Vagina (tissue), 2 donors: ENCODE data around the gene AKAP6.

ENCODE experiments used
- CTCF ChIP-seq, 3 experiments: fragments of 450-650 bp in 2 of 3; fragments of 200-600 bp in 1 of 3; sonication (generic) in 1 of 3; IDR thresholded peaks; one replicate each; pipeline ENCODE4 v1.5.1; 2017 to 2019; ENCODE audit warnings: antibody characterized with exemption in 3 of 3, mild to moderate bottlenecking in 2 of 3, moderate library complexity in 2 of 3
- POLR2A ChIP-seq, 2 donors: fragments of 450-650 bp; IDR thresholded peaks; one replicate each; pipeline ENCODE4 v1.6.1; 2017; ENCODE audit warnings: antibody characterized with exemption in 2 of 2, mild to moderate bottlenecking in 2 of 2, moderate library complexity in 2 of 2
- POLR2AphosphoS5 ChIP-seq, 2 donors: sonication (generic); formaldehyde crosslinking; IDR thresholded peaks; one replicate each; pipeline ENCODE4 v1.9.0; 2017; ENCODE audit warnings: antibody characterized with exemption in 2 of 2, mild to moderate bottlenecking in 2 of 2, low read depth in 1 of 2; ENCODE audit not compliant: insufficient read depth in 1 of 2

DNA sequence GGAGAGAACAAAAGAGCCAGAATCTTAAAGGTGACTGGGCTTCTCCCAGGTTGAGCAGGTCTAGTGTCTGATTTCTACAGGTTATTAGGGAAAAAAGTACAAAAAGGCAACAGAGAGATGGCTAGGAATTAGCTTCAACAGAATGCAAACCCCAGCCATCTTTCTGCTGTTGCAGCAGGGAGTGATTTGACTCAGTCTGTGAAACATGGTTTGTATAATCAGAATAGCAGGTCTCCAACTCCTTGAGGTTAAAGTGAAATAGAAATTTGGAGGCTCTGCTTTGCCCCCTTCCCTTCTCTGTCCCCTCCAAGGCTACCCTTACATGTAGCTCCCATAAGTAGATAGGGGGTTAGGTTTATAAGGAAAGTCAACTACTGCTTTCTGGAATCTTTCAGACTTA lies 105.8 kb downstream of the AKAP6 start:
- TF ChIP-seq CTCF (IDR thresholded peaks at IDR 0.05), result no peak
- TF ChIP-seq POLR2AphosphoS5 (IDR thresholded peaks at IDR 0.05; ENCODE audit: insufficient read depth in 1 of 2, low read depth in 1 of 2), result no peak
- no peak for TF ChIP-seq POLR2A (IDR thresholded peaks at IDR 0.05)
